SK-N-SH (cell line): Measurements from ENCODE around the gene UNC79. TPM values are rescaled to one million over a fixed set of nuclear protein-coding genes. Genes with fewer than 3 reads are reported as not detected.

Source experiments
- CTCF ChIA-PET: fragments of 300-600, 350-600 bp; formaldehyde crosslinking; extraction: SDS; loops from one replicate; lab custom pipeline; 2021; lab: Yijun Ruan, JAX
- POLR2A ChIA-PET: fragments of 350-600 bp; sonication (Branson Sonifier 250); formaldehyde crosslinking; extraction: SDS; loops from one replicate; lab custom pipeline; 2020; ENCODE audit warnings: antibody characterized with exemption, inconsistent platforms; lab: Yijun Ruan, JAX
- DNase-seq: peaks from one replicate; pipeline ENCODE4 v3.0.0; 2012
- H2AFZ ChIP-seq: fragments of 200-600 bp; sonication (generic); 2 replicates; pipeline ENCODE4 v1.8.1; 2016; ENCODE audit warnings: antibody characterized with exemption, mild to moderate bottlenecking, low read depth
- H3F3A ChIP-seq: fragments of 200-600 bp; sonication (generic); replicated peaks from 2 replicates; pipeline ENCODE3; 2016; ENCODE audit warnings: antibody characterized with exemption, mild to moderate bottlenecking; ENCODE audit not compliant: insufficient read depth
- H3K27ac ChIP-seq, 2 experiments: fragments of 200-500 bp in 1 of 2; fragments of 200-600 bp in 1 of 2; sonication (Bioruptor generic) in 1 of 2; sonication (generic), shearing (Covaris generic) in 1 of 2; 2 replicates each; pipeline versions ENCODE4 v1.5.1 to v1.6.1; 2014 to 2016; ENCODE audit warnings: low read depth in 2 of 2, inconsistent platforms in 1 of 2, low read length in 1 of 2, mild to moderate bottlenecking in 1 of 2, mixed read lengths in 1 of 2
- H3K27me3 ChIP-seq: fragments of 200-600 bp; sonication (generic), shearing (Covaris generic); 2 replicates; pipeline ENCODE4 v1.6.1; 2016; ENCODE audit warnings: mixed run types; ENCODE audit not compliant: insufficient read depth
- H3K36me3 ChIP-seq, 2 experiments: fragments of 200-500 bp in 1 of 2; fragments of 200-600 bp in 1 of 2; sonication (Bioruptor generic) in 1 of 2; sonication (generic) in 1 of 2; replicated peaks in 1 of 2; 2 replicates each; pipeline versions ENCODE3 to v1.5.1; 2014 to 2016; ENCODE audit warnings: low read length in 1 of 2, mild to moderate bottlenecking in 1 of 2; ENCODE audit not compliant: insufficient read depth in 2 of 2, control insufficient read depth in 1 of 2
- H3K4me1 ChIP-seq, 2 experiments: fragments of 200-500 bp in 1 of 2; fragments of 200-600 bp in 1 of 2; sonication (Bioruptor generic) in 1 of 2; sonication (generic), shearing (Covaris generic) in 1 of 2; 2 replicates each; pipeline versions ENCODE4 v1.5.1 to v1.6.1; 2014 to 2016; ENCODE audit warnings: low read depth in 1 of 2, low read length in 1 of 2, mixed run types in 1 of 2; ENCODE audit not compliant: insufficient read depth in 2 of 2, control insufficient read depth in 1 of 2
- H3K4me2 ChIP-seq: fragments of 200-600 bp; sonication (generic), shearing (Covaris generic); 2 replicates; pipeline ENCODE4 v1.6.1; 2017; ENCODE audit warnings: mixed run types
- H3K4me3 ChIP-seq, 2 experiments: fragments of 200-500 bp in 1 of 2; fragments of 200-600 bp in 1 of 2; sonication (Bioruptor generic) in 1 of 2; sonication (generic), shearing (Covaris generic) in 1 of 2; 2 replicates each; pipeline versions ENCODE4 v1.5.1 to v1.8.1; 2014 to 2016; ENCODE audit warnings: low read depth in 2 of 2, inconsistent platforms in 1 of 2, low read length in 1 of 2, mild to moderate bottlenecking in 1 of 2, mixed read lengths in 1 of 2, moderate library complexity in 1 of 2
- H3K79me2 ChIP-seq: fragments of 200-600 bp; sonication (generic); 2 replicates; pipeline ENCODE4 v1.8.1; 2017; ENCODE audit warnings: mild to moderate bottlenecking; ENCODE audit not compliant: insufficient read depth
- H3K9ac ChIP-seq: fragments of 200-600 bp; sonication (generic); 2 replicates; pipeline ENCODE4 v1.6.1; 2017; ENCODE audit warnings: mixed run types
- H3K9me2 ChIP-seq: fragments of 200-600 bp; sonication (generic); 2 replicates; pipeline ENCODE4 v1.6.1; 2017; ENCODE audit warnings: mixed run types
- H3K9me3 ChIP-seq: fragments of 200-600 bp; sonication (generic); 2 replicates; pipeline ENCODE4 v1.6.1; 2017; ENCODE audit warnings: mixed run types, mild to moderate bottlenecking, moderate library complexity
- H4K20me1 ChIP-seq: fragments of 200-600 bp; sonication (generic); 2 replicates; pipeline ENCODE4 v1.6.1; 2017; ENCODE audit warnings: mild to moderate bottlenecking, mixed run types; ENCODE audit not compliant: insufficient read depth
- CHD2 ChIP-seq: fragments of 150-350 bp; IDR thresholded peaks from 2 replicates; pipeline ENCODE4 v1.6.1; 2018; ENCODE audit warnings: low read length; ENCODE audit not compliant: partially characterized antibody
- CTCF ChIP-seq: fragments of 200-600 bp; sonication (generic); IDR thresholded peaks from 2 replicates; pipeline ENCODE4 v1.6.1; 2017; ENCODE audit warnings: antibody characterized with exemption, mild to moderate bottlenecking, moderate library complexity
- EP300 ChIP-seq, 2 experiments: IDR thresholded peaks; 2 replicates each; pipeline versions ENCODE4 v1.4.0 to v1.6.1; 2012; ENCODE audit warnings: borderline replicate concordance in 1 of 2, low read depth in 1 of 2, low read length in 1 of 2
- FOSL2 ChIP-seq: IDR thresholded peaks from 2 replicates; pipeline ENCODE4 v1.4.0; 2012; ENCODE audit warnings: low read depth, mild to moderate bottlenecking, moderate library complexity, borderline replicate concordance
- FOXJ3 ChIP-seq: sonication (generic); formaldehyde crosslinking; IDR thresholded peaks from 2 replicates; pipeline ENCODE4 v1.5.1; 2020; ENCODE audit warnings: mild to moderate bottlenecking, missing genetic modification reagents
- FOXM1 ChIP-seq: IDR thresholded peaks from 2 replicates; pipeline ENCODE4 v1.4.0; 2012; ENCODE audit warnings: low read depth, mild to moderate bottlenecking
- GABPA ChIP-seq: IDR thresholded peaks from 2 replicates; pipeline ENCODE4 v1.4.0; 2012; ENCODE audit warnings: low read depth, mild to moderate bottlenecking
- IRF3 ChIP-seq: fragments of 150-350 bp; IDR thresholded peaks from 2 replicates; pipeline ENCODE4 v1.6.1; 2016; ENCODE audit warnings: mild to moderate bottlenecking, low read depth, low read length
- JUND ChIP-seq: IDR thresholded peaks from 2 replicates; pipeline ENCODE4 v1.4.0; 2012
- MAX ChIP-seq: IDR thresholded peaks from 2 replicates; pipeline ENCODE4 v1.4.0; 2012; ENCODE audit warnings: low read depth
- MXI1 ChIP-seq: IDR thresholded peaks from 2 replicates; pipeline ENCODE4 v1.6.1; 2012; ENCODE audit warnings: mild to moderate bottlenecking, low read depth, low read length, improper control_type of control experiment
- NFIC ChIP-seq: IDR thresholded peaks from 2 replicates; pipeline ENCODE4 v1.4.0; 2012; ENCODE audit warnings: borderline replicate concordance
- NRF1 ChIP-seq: IDR thresholded peaks from 2 replicates; pipeline ENCODE4 v1.6.1; 2012; ENCODE audit warnings: low read depth, mild to moderate bottlenecking, low read length
- POLR2AphosphoS5 ChIP-seq: IDR thresholded peaks from 2 replicates; pipeline ENCODE4 v1.6.1; 2012; ENCODE audit warnings: low read depth, low read length
- RAD21 ChIP-seq: IDR thresholded peaks from 2 replicates; pipeline ENCODE4 v1.6.1; 2012; ENCODE audit warnings: mild to moderate bottlenecking, low read length
- RCOR1 ChIP-seq: fragments of 150-350 bp; IDR thresholded peaks from 2 replicates; pipeline ENCODE4 v1.6.1; 2017; ENCODE audit warnings: antibody characterized with exemption, low read length
- RFX5 ChIP-seq: IDR thresholded peaks from 2 replicates; pipeline ENCODE4 v1.6.1; 2012; ENCODE audit warnings: mild to moderate bottlenecking, improper control_type of control experiment, low read length
- SIN3A ChIP-seq: IDR thresholded peaks from 2 replicates; pipeline ENCODE4 v1.6.1; 2012; ENCODE audit warnings: low read depth, mild to moderate bottlenecking, low read length, moderate library complexity, borderline replicate concordance
- SMC3 ChIP-seq: IDR thresholded peaks from 2 replicates; pipeline ENCODE4 v1.6.1; 2012; ENCODE audit warnings: low read depth, low read length, improper control_type of control experiment
- TAF1 ChIP-seq: IDR thresholded peaks from 2 replicates; pipeline ENCODE4 v1.6.1; 2012; ENCODE audit warnings: low read depth, mild to moderate bottlenecking, low read length, moderate library complexity, borderline replicate concordance
- TEAD4 ChIP-seq: IDR thresholded peaks from 2 replicates; pipeline ENCODE4 v1.4.0; 2012; ENCODE audit warnings: mild to moderate bottlenecking, borderline replicate concordance; ENCODE audit not compliant: insufficient read depth
- USF1 ChIP-seq: IDR thresholded peaks from 2 replicates; pipeline ENCODE4 v1.4.0; 2012; ENCODE audit warnings: low read depth, borderline replicate concordance
- WGBS: methylation state at CpG from one replicate; pipeline ENCODE4 v1.1.6; 2017; ENCODE audit warnings: low lambda C conversion rate; 5-methylcytosine and 5-hydroxymethylcytosine counted together
- polyA plus RNA-seq, 3 experiments: library from polyadenylated mRNA; depleted of rRNA; stranded (reverse); fragments of >200 nt; gene quantifications; 2 replicates each; pipeline ENCODE4 v1.2.3, GENCODE V29; 2012

UNC79 gene
- polyA plus RNA-seq, 1 of the 3 experiments (the other 2 are of a cell fraction): 0.10 TPM

DNA sequence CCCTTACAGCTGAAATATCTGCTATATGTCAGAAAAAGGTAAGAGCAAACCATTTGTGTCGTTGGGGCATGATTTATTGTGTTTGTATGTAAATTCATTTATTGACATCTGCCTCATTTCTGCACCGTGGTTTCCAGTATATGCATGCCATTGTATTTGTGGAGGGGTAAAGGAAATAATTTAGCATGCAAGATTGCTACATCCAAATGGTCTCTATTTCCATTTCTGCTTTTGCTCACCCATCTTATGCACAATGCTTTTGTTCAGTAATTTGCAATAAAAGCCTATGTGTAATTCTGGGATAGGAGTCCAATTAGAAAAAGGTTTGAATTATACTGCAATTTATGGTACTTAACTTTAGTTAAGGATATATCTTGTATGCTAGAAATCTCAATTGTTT, 101.8 kb downstream of the UNC79 start:
- no peak overlapping the region for H3K27ac ChIP-seq
- H3K9ac ChIP-seq: no peak overlapping the region
- no peaks in the 10 kb centered on the region for H3K27me3 ChIP-seq
- H4K20me1 ChIP-seq: no peaks in the 10 kb centered on the region
- POLR2A ChIA-PET: no interaction called here
- H3K36me3 ChIP-seq: no peaks in the 10 kb centered on the region
- DNase-seq: no peak
- H3K9me2 ChIP-seq: no peaks in the 10 kb centered on the region
- no peaks in the 10 kb centered on the region; a peak in 1 of 4 replicates for H3K4me1 ChIP-seq
- H2AFZ ChIP-seq: no peak overlapping the region
- TF ChIP-seq USF1 (no peak), MAX (no peak), FOXM1 (no peak), NFIC (no peak), SMC3 (no peak), JUND (no peak), IRF3 (no peak), EP300 (IDR thresholded peaks at IDR 0.05; ENCODE audit: borderline replicate concordance in 1 of 2, low read depth in 1 of 2, low read length in 1 of 2) (no peak), POLR2AphosphoS5 (no peak), CHD2 (no peak), FOXJ3 (CRISPR knock-in tag) (no peak), NRF1 (no peak), SIN3A (no peak), RAD21 (no peak), RFX5 (no peak), FOSL2 (no peak), TEAD4 (no peak)
- 24% methylated on average over 2 of the region's 2 CpGs for WGBS
- no peak overlapping the region for H3K4me2 ChIP-seq
- H3K9me3 ChIP-seq: no peaks in the 10 kb centered on the region
- CTCF ChIA-PET: no interaction called here
- H3K79me2 ChIP-seq: no peaks in the 10 kb centered on the region
- H3F3A ChIP-seq: no peaks in the 10 kb centered on the region
- no peak overlapping the region for H3K4me3 ChIP-seq

DNA sequence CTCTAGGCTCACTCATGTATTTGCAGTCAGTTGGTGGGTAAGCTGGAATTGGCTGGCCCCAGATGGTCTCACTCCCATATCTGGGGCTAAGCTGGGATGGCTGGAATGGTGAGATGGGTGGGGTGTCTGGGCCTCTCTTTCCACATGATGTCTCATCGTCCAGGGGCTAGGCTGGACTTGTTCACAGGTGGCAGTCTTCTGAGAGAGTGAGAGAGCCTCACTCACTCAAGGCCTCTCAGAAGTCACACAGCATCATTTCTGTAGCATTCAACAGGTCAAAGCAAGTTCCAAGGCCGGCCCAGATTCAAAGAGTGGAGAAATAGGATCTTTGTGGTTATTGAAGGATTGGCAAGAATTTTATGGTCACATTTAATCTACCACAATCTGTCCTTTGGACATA, 102.7 kb downstream of the UNC79 start:
- no peaks in the 10 kb centered on the region for H3K9me2 ChIP-seq
- POLR2A ChIA-PET: no interaction called here
- no peak for DNase-seq
- 10% methylated on average over 2 of the region's 2 CpGs for WGBS
- CTCF ChIA-PET: interaction anchor here (1.4 kb wide), 1 partner anchor 9 kb away, joined by 3 read pairs; no protein-coding TSS in a partner anchor
- H3K9me3 ChIP-seq: no peaks in the 10 kb centered on the region
- no peaks in the 10 kb centered on the region for H4K20me1 ChIP-seq
- H3K27ac ChIP-seq: no peak overlapping the region
- no peaks in the 10 kb centered on the region for H3K79me2 ChIP-seq
- no peaks in the 10 kb centered on the region for H3K36me3 ChIP-seq
- no peak overlapping the region for H3K4me3 ChIP-seq
- H2AFZ ChIP-seq: no peak overlapping the region
- no peak overlapping the region for H3K4me2 ChIP-seq
- H3F3A ChIP-seq: no peaks in the 10 kb centered on the region
- H3K27me3 ChIP-seq: no peaks in the 10 kb centered on the region
- H3K9ac ChIP-seq: no peak overlapping the region
- no peaks in the 10 kb centered on the region; a peak in 1 of 4 replicates for H3K4me1 ChIP-seq
- TF ChIP-seq FOXJ3 (CRISPR knock-in tag) (no peak), RAD21 (no peak), SIN3A (no peak), RCOR1 (no peak), POLR2AphosphoS5 (no peak), NFIC (no peak), GABPA (no peak), MAX (no peak), CTCF (no peak), RFX5 (no peak), FOXM1 (no peak), CHD2 (no peak), JUND (no peak), EP300 (IDR thresholded peaks at IDR 0.05; ENCODE audit: borderline replicate concordance in 1 of 2, low read depth in 1 of 2, low read length in 1 of 2) (no peak), TAF1 (no peak), MXI1 (no peak), IRF3 (no peak)
